ENCODE data around the gene SMIM10L2A.
"Not testable (repeated sequence)": the region's sequence is repeated elsewhere in the genome, so short reads cannot be mapped to it uniquely, and the experiment has no call there.

Gene SMIM10L2A

DNA sequence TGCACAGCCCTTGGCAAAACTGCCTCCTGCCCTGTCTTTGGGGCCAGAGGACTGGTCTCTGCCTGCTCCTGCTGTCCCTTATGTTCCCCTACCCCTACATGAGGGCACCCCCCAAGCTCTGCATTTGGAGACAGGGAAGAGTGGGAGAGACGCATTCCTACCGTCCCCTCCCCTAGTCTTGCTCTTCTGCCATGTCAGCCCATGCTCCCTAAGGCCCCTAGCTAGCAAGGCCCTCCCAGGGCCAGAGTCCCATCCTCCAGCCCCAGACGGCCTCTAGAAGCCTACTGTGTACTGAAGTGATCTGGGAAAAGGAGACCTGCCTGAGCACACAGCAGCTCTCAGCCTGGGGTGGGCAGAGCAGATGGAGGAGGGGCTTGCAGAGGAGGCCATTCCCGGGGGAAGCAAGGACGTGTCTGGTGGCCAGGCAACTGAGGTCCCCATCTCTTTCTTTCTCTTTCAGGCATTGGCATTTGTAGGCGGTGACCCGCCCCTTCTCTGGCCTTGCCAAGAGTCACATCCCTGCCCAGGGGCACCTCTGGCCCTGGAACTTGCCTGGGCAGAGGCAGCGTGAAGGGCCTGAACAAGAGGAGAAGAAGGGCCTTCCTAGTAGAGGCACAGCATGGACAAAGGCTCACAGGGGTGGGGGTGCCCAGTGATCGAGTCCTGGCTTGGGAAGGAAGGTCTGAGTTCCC is 1.6 kb downstream of the SMIM10L2A start:
- DNase-seq (ENCODE audit: low spot score): not testable (repeated sequence)

DNA sequence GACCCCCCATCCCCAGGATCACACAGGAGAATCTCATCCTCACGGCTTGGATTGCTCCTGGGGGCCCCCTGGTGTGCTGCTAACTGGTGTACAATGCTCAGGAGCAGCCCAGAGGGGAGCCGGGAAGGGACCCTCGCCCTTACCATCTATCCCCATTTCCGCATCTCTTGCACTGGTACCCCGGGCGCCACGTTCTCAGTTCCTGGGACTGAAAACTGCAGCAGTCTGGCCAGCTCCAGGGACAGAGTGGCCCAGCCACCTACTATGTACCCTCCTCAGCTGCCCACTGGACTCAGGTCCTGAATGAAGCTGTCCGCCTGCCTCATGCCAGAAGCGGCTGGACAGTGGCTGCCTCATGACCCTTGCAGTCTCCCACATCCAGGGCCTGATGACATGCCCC is 2.7 kb downstream of the SMIM10L2A start:
- DNase-seq (ENCODE audit: low spot score): no peak

DNA sequence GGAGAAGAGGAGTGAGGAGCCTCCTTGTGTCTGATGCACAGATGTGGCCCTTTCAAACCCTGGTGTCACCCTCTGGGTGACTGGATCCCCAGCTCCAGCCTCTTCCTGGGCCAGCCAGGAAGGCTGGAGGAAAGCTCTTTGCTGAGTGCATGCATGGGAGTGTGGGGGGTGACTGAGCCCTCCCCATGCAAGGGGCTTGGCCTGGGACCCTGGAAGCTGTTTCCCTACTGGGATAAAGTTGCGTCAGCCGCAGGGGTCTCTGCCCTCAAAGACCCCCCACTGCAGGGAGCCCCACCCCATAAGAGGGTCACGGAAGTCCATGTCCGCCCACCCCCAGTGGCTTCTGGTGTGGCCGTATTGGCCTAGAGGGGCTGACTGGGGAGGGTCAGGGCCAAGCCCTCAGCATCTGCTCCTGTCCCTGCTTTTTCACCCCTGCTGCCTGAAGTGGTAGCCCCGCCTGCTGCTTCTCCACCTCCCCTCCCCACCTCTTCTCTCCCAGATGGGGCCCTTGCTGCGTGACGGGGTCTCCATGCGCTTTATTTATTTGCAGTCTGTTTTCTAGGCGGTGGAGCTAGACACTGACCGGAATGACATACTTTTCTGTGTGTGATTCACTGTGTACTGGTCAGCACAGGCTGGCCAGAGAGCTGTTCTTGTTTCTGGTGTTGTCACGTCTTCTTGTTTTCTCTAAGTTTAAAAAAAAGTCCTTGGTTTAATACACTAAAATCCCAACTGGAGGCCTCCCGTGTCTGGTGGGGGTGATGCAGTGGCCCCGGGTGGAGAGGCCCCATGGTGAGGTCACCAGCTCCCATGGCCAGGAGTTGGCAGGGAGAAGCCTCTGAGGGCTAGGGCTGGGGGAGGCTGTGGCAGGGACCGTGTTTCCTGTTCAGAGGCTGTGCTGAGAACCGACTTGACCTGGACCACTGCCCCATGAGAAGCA is 3.6 kb downstream of the SMIM10L2A start:
- DNase-seq (ENCODE audit: low spot score): peak; percentile 7

DNA sequence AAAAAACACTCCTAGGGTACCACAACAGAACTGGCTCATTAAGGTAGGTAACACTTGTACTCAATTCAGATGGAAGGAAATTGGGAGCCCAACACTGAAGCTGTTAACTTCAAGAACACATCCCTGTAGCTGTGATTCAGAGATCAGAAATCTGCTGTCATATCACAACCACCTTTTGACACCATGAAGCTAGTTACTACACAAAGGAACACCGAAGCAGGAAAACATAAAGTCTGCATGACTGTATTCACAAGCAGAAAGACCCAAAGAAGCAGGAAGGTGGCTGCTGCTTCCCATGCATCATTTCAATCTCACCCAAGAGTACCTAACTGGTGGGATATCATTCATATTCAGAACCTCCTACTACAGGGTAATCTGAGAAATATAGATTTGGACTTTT is 7.7 kb downstream of the SMIM10L2A start:
- DNase-seq (ENCODE audit: low spot score): no peak

DNA sequence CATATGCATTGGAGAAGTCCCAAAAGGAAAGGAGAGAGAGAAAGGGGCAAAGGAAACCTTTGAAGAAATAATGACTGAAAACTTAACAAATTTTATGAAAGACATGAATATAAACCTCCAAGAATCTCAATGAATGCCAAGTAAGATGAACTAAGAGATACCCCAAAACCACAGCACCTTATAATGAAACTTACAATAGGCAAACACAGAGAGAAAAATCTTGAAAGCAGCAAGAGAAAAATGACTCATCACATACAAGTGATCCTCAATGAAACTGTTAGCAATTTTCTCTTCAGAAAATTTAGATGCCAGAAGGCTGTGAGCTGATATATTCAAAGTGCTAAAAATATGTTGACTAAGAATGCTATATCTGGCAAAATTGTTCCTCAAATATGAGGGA is 10.1 kb downstream of the SMIM10L2A start:
- DNase-seq (ENCODE audit: low spot score): no peak

DNA sequence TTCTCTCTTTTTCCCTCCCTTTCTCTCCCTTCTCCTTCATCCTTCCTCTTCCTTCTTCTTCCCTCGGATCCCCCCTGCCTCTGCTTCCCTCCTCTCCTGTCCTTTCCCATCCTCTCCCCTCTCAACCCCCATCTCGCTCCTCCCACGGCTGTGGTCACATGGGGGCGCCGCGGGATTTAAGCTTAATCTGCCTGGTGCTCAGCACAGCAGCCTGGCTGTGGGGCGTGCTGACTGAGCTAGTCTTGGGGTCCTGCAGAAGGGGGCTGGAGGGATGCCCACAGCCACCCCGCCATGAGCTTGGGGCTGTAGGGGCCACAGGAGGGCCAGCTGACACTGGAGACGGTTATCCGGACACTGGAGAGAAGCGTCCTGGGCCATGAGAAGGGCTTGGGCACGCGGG is 10.7 kb downstream of the SMIM10L2A start:
- no peak for DNase-seq (ENCODE audit: low spot score)

DNA sequence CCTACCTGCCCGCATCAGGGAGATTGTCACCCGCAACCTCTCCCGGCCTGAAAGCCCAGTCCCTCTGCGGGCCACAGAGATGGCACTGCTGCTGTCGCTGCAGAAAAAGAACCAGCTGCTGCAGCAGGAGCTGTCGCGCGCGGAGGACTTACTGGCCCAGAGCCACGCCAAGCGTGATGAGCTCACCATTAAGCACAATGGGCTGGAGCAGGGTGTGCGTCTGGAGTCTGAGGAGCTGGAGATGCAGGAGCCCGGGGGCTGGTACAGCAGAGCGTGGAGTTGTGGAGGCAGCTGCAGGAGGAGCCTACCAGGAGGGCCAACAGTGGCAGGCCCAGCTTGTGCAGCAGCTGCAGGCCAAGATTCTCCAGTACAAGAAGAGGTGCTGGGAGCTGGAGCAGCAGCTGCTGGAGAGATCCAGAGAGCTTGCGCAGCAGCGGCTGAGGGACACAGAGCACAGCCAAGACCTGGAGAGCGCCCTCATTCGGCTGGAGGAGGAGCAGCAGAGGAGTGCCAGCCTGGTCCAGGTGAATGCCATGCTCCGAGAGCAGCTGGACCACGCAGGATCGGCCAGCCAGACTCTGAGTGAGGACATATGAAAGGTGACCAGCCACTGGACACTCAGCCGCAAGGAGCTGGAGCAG is 11.3 kb downstream of the SMIM10L2A start:
- no peak for DNase-seq (ENCODE audit: low spot score)

DNA sequence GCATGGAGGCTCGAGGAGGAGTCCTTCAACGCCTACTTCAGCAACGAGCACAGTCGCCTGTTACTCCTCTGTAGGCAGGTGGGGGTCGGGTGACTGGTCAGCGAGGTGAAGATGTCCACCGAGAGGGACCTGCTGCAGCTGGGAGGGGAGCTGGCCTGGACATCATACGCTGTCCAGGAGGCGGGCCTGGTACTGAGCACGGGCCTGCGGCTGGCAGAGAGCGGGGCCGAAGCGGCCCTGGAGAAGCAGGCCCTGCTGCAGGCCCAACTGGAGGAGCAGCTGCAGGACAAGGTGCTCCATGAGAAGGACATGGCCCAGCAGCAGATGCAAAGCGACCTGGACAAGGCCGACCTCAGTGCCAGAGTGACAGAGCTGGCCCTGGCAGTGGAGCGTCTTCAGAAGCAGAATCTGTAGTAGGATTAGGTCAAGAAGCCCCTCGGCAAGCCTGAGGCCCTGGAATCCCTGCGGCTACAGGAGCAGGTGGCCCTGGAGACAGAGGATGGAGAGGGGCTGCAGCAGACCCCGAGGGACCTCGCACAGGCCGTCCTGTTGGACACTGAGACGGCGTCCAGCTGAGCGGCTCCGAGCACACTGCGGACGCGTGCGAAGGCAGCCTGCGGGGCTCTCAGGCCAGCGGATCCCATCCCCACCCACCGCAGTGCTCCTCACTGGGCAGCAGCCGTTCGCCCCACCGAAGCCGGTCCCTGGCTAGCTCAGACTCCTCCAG is 11.9 kb downstream of the SMIM10L2A start:
- DNase-seq (ENCODE audit: low spot score): no peak

DNA sequence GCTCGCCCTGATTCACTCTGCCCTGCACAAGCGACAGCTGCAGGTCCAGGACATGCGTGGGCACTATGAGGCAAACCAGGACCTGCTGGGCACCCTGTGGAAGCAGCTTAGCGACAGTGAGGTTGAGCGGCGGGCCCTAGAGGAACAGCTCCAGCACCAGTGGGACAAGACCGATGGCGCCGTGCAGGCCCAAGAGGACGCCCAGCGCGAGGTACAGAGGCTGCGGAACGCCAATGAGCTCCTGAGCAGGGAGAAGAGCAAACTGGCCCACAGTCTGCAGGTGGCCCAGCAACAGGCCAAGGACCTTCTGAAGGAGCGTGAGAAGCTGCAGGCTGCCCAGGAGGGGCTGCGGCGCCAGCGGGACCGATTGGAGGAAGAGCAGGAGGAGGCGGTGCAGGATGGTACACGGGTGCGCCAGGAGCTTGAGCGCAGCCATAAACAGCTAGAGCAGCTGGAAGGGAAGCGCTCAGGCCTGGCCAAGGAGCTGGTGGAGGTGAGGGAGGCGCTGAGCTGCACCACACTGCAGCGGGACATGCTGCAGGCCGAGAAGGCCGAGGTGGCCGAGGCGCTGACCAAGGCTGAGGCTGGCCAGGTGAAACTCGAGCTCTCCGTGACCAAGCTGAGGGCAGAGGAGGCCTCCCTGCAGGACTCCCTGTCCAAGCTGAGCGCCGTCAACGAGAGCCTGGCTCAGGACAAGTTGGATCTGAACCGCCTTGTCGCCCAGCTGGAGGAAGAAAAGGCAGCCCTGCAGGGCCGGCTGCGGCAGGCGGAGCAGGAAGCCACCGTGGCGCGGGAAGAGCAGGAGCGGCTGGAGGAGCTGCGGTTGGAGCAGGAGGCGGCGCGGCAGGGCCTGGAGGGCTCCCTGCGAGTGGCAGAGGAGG is 12.8 kb downstream of the SMIM10L2A start:
- no peak for DNase-seq (ENCODE audit: low spot score)

DNA sequence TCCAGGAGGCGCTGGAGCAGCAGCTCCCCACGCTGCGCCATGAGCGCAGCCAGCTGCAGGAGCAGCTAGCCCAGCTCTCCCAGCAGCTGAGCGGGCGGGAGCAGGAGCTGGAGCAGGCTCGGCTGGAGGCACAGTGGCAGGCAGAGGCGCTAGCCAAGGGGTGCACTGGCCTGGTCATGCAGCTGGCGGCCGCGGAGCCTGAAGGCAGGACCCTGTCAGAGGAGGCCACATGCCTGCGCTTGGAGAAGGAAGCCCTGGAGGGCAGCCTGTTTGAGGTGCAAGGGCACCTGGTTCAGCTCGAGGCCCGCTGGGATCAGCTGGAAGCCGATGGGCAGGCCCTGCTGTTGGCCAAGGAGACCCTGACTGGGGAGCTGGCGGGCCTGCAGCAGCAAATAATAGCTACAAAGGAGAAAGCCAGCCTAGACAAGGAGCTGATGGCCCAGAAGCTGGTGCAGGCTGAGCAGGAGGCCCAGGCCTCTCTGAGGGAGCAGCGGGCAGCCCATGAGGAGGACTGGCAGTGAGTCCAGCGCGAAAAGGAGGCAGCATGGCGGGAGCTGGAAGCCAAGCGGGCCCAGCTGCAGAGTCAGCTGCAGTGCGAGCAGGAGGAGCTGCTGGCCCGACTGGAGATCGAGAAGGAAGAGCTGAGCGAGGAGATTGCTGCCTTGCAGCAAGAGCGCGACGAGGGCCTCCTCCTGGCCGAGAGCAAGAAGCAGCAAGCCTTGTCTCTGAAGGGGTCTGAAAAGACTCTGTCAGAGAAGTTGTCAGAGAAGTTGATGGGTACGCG is 13.6 kb downstream of the SMIM10L2A start:
- DNase-seq (ENCODE audit: low spot score): no peak

DNA sequence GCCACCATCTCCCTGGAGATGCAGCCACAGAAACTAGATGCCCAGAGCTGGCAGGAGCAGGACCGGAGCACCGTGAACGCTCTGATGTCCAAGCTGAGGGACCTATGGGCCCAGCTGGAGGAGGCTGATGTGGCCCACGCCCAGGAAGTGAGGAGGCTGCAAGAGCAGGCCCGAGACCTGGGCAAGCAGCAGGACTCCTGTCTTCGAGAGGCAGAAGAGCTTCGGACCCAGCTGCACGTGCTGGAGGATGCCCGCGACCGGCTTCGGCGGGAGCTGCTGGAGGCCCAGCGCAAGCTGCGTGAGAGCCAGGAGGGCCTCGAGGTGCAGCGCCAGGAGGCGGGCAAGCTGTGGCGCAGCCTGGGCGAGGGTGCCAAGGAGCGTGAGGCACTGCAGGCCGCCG is 14.2 kb downstream of the SMIM10L2A start:
- DNase-seq (ENCODE audit: low spot score): no peak

DNA sequence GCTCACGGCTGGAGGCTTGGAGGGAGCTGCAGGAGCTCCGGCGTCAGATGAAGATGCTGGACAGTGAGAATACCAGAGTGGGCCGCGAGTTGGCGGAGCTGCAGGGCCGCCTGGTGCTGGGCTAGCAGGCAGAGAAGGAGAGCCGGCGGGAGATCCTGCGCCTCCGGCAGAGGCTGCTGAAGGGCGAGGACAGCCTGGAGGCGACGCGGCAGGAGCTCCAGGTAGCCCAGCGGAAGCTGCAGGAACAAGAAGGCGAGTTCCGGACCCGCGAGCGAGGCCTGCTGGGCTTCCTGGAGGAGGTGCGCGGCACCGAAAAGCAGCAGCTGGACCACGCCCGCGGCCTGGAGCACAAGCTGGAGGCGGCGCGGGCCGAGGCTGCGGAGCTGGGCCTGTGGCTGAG is 14.7 kb downstream of the SMIM10L2A start:
- DNase-seq (ENCODE audit: low spot score): no peak

DNA sequence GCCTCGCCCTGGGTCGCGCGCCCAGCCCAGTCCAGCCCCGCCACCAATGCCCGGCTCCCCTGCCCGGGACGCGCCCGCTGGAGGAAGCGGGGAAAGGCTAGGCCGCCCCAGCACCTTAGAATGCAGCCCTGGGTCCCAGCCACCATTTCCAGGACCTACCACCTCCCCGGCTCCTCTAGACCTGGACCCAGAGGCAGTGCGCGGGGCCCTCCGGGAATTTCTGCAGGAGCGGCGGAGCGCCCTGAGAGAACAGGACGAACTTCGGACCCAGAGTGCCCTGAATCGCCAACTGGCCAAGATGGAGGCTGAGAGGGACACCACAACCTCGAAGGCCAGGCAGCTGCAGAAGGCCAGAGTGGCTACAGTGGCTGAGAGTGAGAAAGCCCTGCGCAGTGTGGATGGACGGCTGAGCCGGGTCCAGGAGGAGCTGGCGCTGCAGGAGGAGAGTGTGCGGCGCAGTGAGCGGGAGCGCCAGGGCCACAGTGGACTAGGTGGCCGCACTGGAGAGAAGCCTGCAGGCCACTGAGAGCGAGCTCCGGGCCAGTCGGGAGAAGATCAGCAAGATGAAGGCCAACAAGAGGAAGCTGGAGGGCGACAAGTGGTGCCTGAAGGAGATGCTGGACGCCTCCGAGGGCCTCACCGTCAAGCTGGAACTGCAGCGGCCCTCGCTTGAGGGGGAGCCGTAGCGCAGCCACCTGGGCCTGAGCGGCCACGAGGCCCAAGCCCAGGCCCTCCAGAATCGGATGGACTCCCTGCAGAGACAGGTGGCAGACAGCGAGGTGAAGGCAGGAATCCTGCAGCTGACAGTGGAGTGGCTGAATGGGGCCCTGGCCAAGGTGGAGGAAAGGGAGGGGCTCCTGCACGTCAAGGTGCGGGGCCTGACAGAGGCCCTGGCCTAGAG is 15.5 kb downstream of the SMIM10L2A start:
- no peak for DNase-seq (ENCODE audit: low spot score)

DNA sequence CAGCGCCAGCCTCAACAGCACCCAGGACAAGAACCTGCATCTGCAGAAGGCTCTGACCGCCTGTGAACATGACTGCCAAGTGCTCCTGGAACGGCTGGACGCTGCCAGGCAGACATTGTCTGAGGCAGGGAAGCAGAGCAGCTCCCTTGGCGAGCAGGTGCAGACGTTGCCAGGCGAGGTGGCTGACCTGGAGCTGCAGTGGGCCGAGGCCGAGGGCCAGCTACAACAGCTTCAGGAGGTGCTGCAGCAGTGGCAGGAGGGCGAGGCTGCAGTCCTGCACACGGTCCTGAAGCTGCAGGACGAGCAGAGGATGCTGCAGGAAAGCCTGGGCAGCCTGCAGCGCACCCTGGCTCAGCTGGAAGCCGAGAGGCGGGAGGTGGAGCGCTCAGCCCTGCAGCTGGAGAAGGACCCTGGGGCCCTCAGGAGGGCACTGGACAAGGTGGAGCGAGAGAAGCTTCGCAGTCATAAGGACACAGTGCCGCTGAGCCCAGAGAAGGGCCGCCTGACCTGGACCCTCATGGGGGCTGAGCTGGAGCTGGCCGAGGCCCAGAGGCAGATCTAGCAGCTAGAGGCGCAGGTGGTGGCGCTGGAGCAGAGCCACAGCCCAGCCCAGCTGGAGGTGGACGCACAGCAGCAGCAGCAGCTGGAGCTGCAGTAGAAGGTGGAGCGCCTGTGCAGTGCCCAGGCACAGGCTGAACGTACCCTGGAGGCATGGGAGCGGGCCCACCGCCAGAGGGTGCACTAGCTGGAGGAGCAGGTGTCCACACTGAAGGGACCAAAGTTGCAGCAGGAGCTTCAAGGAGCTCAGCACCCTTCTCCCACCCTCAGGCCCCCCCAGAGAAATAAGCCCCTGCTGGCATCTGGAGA is 16.4 kb downstream of the SMIM10L2A start:
- no peak for DNase-seq (ENCODE audit: low spot score)

DNA sequence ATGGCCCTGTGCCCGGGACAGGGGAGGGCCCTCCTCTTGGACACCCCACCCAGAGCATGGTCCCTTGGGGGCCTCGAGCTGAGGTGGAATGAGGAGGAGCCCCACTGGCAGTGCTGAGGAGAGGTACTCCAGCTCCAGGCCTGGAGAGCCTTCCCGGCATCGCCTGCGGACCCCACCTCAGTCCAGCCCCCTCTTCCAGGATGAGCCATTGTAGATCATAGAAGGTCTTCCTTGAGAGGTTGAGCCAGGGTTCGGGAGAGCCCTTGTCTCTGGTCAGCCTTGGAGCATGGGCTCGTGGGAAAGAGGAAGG is 16.9 kb downstream of the SMIM10L2A start:
- no peak for DNase-seq (ENCODE audit: low spot score)

DNA sequence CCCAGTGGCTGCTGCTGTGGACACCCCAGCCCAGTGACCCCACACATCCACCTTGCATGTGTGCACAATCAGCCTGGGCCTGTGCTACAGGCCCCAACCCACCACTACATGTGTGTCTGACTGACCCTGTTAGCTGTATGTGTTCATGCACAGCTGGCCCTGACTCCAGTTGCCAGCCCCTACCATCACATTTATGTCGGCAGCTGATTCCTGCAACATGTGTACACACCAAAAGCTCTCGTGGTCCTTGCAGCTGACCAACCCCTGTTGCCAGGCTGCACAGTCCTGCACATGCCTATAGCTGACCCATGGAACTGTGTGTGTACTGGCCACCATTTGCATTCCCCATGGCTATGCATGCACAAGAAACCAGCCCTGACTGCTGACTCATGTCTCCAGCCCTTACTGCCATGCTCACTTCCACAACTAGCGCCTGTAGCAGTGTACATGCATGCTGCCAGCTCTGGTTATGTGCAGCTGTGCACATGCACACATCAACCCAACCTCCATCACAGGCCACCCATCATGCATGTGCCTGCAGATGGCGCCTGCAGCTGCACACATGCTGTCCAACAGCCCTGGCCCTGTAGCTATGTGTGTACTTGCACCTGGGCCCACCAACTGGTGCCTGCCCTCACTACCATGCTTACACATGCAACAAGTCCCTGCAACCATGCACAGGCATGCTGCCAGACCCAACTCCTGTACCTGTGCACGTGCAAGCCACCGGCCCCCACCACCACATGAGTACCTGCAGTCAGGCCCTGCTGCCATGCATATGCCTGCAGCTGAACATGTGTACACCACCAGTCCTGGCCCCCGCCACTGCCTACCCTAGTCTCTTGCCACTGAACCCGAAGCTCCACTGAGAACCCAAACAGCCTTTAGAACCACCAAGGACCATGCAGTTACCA is 28.1 kb downstream of the SMIM10L2A start:
- DNase-seq (ENCODE audit: low spot score): no peak

DNA sequence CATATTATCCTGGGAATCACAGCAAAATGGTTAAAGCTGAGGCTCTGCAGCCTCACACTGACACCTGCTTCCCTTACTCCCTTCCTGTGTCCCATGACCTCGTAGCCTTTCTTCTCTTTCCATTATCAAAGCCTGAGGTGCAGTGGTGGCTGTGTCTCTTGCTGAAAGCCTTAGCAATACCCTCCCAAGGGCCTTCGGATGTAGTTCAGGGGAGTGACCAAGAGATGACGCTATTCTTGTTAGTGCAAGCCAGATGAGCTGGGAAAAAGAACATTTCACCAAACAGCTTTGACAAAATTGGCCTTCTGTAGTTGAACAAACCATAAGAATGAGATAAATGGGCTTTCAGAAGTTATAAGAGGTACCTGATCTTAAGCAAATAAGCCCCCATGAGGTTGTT is 31.6 kb downstream of the SMIM10L2A start:
- no peak for DNase-seq (ENCODE audit: low spot score)

All from kidney tubule cell (primary cell).